ENCODE measurements around the gene SPTLC3.

- TF ChIP-seq CTCF (conservative IDR thresholded peaks at IDR 0.05 in 1 of 2, IDR thresholded peaks at IDR 0.05 in 1 of 2; ENCODE audit: extremely low read depth in 1 of 2, insufficient read depth in 1 of 2, low read depth in 1 of 2, low read length in 2 of 2) (no peak), EZH2 (IDR thresholded peaks at IDR 0.05; ENCODE audit: borderline replicate concordance, low read length) (no peak)
These were observed 172.5 kb downstream of the SPTLC3 start for GRCh38 chr20:13180986-13181889.

All from mammary epithelial cell (primary cell).